NB4 (cell line): ENCODE measurements around the gene NEK8.

ENCODE experiments used
- MYC ChIP-seq: IDR thresholded peaks from 2 replicates; pipeline ENCODE4 v1.6.1; 2011; ENCODE audit warnings: low read depth, low read length
- POLR2A ChIP-seq: IDR thresholded peaks from 2 replicates; pipeline ENCODE4 v1.6.1; 2011; ENCODE audit warnings: mild to moderate bottlenecking; ENCODE audit not compliant: insufficient read length; ENCODE audit errors: extremely low read depth
- TF ChIP-seq, protein P1 (sequence below): IDR thresholded peaks from one replicate; pipeline ENCODE4 v1.5.1; 2012; ENCODE audit warnings: low read depth, low read length

DNA sequence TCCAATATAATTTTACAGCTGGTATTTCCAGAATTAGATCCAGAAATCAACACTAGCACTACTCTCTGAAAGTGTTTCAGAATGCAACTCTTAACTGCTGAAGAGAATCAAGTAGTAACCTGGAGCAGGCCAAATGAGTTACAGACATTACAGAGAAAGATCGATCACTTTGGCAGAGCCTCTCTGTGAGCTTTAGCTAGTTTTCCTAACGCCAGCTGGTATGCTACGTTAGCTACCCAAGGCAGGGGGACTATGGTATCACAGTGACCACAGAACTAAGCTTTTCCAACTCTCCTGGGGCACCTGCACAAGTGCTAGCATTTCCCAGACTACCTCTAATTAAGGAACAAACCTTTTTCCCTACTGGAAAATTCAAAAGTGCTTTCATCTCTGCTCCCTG lies 45.6 kb downstream of the NEK8 start:
- TF ChIP-seq POLR2A: no peak
- TF ChIP-seq, protein P1, sequence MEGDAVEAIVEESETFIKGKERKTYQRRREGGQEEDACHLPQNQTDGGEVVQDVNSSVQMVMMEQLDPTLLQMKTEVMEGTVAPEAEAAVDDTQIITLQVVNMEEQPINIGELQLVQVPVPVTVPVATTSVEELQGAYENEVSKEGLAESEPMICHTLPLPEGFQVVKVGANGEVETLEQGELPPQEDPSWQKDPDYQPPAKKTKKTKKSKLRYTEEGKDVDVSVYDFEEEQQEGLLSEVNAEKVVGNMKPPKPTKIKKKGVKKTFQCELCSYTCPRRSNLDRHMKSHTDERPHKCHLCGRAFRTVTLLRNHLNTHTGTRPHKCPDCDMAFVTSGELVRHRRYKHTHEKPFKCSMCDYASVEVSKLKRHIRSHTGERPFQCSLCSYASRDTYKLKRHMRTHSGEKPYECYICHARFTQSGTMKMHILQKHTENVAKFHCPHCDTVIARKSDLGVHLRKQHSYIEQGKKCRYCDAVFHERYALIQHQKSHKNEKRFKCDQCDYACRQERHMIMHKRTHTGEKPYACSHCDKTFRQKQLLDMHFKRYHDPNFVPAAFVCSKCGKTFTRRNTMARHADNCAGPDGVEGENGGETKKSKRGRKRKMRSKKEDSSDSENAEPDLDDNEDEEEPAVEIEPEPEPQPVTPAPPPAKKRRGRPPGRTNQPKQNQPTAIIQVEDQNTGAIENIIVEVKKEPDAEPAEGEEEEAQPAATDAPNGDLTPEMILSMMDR: no peak
- no peak for TF ChIP-seq MYC
